Breast epithelium (tissue), 4 donors: ENCODE results near the gene NDUFA7. TPM values are rescaled to one million over a fixed set of nuclear protein-coding genes. Genes with fewer than 3 reads are reported as not detected.
"Not testable (repeated sequence)": the region's sequence is repeated elsewhere in the genome, so short reads cannot be mapped to it uniquely, and the experiment has no call there.

Experiments used
- DNase-seq, 2 donors: peaks; one replicate each; pipeline ENCODE4 v3.0.0-alpha.2; 2019; ENCODE audit warnings: low spot score in 2 of 2
- H3K27ac ChIP-seq, 2 donors: fragments of 200-600 bp; sonication (generic) in 1 of 2; one replicate each; pipeline ENCODE4 v1.5.1; 2016 to 2019; ENCODE audit warnings: mild to moderate bottlenecking in 1 of 2
- H3K27me3 ChIP-seq, 2 donors: fragments of 200-600 bp; sonication (generic) in 1 of 2; one replicate each; pipeline versions ENCODE4 v1.5.1 to v1.6.0; 2017 to 2019; ENCODE audit warnings: control low read depth in 1 of 2, mild to moderate bottlenecking in 1 of 2
- H3K36me3 ChIP-seq: fragments of 200-600 bp; one replicate; pipeline ENCODE4 v1.5.1; 2019
- H3K4me1 ChIP-seq, 2 donors: fragments of 200-600 bp; sonication (generic); one replicate each; pipeline ENCODE4 v1.5.1; 2016 to 2019; ENCODE audit warnings: control low read depth in 1 of 2
- H3K4me3 ChIP-seq, 3 donors: fragments of 200-600 bp; sonication (generic); 1 replicate in 2 of 3; 2 replicates in 1 of 3; pipeline ENCODE4 v1.5.1; 2016 to 2019; ENCODE audit warnings: mild to moderate bottlenecking in 3 of 3, moderate library complexity in 2 of 3
- H3K9me3 ChIP-seq, 2 donors: fragments of 200-600 bp; sonication (generic) in 1 of 2; one replicate each; pipeline ENCODE4 v1.5.1; 2016 to 2019; ENCODE audit warnings: control low read depth in 1 of 2
- POLR2A ChIP-seq: fragments of 450-650 bp; IDR thresholded peaks from one replicate; pipeline ENCODE4 v1.6.1; 2016; ENCODE audit warnings: antibody characterized with exemption, mild to moderate bottlenecking, moderate library complexity
- POLR2AphosphoS5 ChIP-seq, 3 donors: sonication (generic); formaldehyde crosslinking; IDR thresholded peaks; one replicate each; pipeline ENCODE4 v1.6.1; 2017; ENCODE audit warnings: antibody characterized with exemption in 3 of 3
- intact Hi-C: fragments of 100-400 bp; cut with DNase I; formaldehyde crosslinking; loops from one replicate; pipeline ENCODE4 v1.15.1; 2023; ENCODE audit warnings: low total_unique reads
- total RNA-seq, 3 donors: library from RNA; depleted of rRNA; stranded (reverse); fragments of >200 nt; gene quantifications; one replicate each; pipeline ENCODE4 v1.1.0, GENCODE V29; 2016
- TF ChIP-seq, protein P1 (sequence below), 3 donors: fragments of 450-650 bp; IDR thresholded peaks; one replicate each; pipeline ENCODE4 v1.5.1; 2016 to 2017; ENCODE audit warnings: antibody characterized with exemption in 3 of 3, mild to moderate bottlenecking in 3 of 3, moderate library complexity in 3 of 3

NDUFA7 gene
- total RNA-seq, 3 donors from 2014 or later = 23.2 to 27.5 (median 25.8) TPM

DNA sequence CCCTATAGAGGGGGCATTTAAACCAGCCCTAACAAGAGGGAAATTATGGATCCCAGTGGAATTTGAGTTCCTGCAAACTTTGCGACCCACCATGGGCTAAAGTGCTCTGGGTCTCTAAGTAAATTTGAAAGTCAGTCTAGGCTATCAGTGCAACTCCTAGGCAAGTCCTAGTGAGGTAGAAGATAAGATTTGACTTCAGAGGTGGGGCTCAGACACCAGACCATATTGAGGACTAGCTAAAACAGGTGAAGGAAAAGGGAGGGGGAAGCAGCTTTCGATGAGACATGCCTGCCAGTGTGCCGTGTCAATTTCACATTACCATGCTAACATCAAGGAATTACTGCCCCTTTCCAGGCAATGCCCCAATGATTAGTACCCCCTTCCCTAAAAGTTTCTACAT lies 51.5 kb downstream of the NDUFA7 start:
- Histone ChIP-seq H3K36me3 (no peaks in the 10 kb centered on the region), H3K9me3 (no peaks in the 10 kb centered on the region), H3K27ac (no peak overlapping the region), H3K27me3 (no peaks in the 10 kb centered on the region), H3K4me1 (no peaks in the 10 kb centered on the region), H3K4me3 (no peak overlapping the region)
- intact Hi-C loops = no loop called here
- DNase-seq = peak in 1 of 2 donors; percentile 2
- TF ChIP-seq POLR2A (no peak), POLR2AphosphoS5 (IDR thresholded peaks at IDR 0.05) (no peak)
- TF ChIP-seq, protein P1, sequence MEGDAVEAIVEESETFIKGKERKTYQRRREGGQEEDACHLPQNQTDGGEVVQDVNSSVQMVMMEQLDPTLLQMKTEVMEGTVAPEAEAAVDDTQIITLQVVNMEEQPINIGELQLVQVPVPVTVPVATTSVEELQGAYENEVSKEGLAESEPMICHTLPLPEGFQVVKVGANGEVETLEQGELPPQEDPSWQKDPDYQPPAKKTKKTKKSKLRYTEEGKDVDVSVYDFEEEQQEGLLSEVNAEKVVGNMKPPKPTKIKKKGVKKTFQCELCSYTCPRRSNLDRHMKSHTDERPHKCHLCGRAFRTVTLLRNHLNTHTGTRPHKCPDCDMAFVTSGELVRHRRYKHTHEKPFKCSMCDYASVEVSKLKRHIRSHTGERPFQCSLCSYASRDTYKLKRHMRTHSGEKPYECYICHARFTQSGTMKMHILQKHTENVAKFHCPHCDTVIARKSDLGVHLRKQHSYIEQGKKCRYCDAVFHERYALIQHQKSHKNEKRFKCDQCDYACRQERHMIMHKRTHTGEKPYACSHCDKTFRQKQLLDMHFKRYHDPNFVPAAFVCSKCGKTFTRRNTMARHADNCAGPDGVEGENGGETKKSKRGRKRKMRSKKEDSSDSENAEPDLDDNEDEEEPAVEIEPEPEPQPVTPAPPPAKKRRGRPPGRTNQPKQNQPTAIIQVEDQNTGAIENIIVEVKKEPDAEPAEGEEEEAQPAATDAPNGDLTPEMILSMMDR (IDR thresholded peaks at IDR 0.05) = no peak

DNA sequence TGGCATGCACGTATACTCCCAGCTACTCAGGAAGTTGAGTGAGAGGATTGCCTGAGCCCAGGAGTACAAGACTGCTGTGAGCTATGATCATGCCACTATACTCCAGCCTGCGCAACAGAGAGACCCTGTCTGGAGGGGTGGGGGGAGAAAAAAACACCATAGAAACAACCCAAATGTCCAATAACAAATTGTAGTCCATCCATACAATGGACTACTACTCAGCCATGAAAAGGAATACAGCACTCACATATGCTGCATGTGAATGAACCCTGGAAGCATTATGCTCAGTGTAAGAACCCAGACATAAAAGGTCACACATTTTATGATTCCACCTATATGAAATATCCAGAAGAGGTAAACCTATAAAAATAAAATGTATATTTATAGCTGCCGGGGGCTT lies 55.3 kb downstream of the NDUFA7 start:
- H3K27ac ChIP-seq = no peak overlapping the region
- H3K4me1 ChIP-seq = no peaks in the 10 kb centered on the region
- DNase-seq = no peak
- no peaks in the 10 kb centered on the region for H3K27me3 ChIP-seq
- intact Hi-C loops = no loop called here
- no peaks in the 10 kb centered on the region for H3K36me3 ChIP-seq
- H3K4me3 ChIP-seq = no peak overlapping the region
- TF ChIP-seq POLR2A = no peak
- TF ChIP-seq POLR2AphosphoS5 (IDR thresholded peaks at IDR 0.05) = no peak
- TF ChIP-seq, protein P1 (IDR thresholded peaks at IDR 0.05) = no peak
- H3K9me3 ChIP-seq = no peaks in the 10 kb centered on the region

DNA sequence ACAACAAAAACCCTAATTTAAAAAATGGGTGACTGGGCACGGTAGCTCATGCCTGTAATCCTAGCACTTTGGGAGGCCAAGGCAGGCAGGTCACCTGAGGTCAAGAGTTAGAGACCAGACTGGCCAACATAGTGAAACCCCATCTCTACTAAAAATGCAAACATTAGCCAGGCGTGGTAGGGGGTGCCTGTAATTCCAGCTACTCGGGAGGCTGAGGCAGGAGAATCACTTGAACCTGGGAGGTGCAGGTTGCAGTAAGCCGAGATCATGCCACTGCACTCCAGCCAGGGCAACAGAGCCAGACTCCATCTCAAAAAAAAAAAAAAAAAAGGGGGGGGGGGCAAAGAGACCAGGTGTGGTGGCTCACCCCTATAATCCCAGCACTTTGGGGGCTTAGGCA lies 56.9 kb downstream of the NDUFA7 start:
- H3K27me3 ChIP-seq, H3K4me1 ChIP-seq, H3K9me3 ChIP-seq, H3K36me3 ChIP-seq, intact Hi-C loops, H3K4me3 ChIP-seq, H3K27ac ChIP-seq: not testable (repeated sequence)
- DNase-seq = peak in 1 of 2 donors; percentile 5

GRCh38 chr19:8262431-8262830 lies 58.7 kb downstream of the NDUFA7 start:
- intact Hi-C loops = no loop called here
- H3K27ac ChIP-seq = no peak overlapping the region

GRCh38 chr19:8261881-8262280 lies 59.3 kb downstream of the NDUFA7 start:
- no peak overlapping the region for H3K4me3 ChIP-seq
- TF ChIP-seq POLR2AphosphoS5 (IDR thresholded peaks at IDR 0.05) (no peak), POLR2A (no peak)
- TF ChIP-seq, protein P1 (IDR thresholded peaks at IDR 0.05) = no peak
- no peaks in the 10 kb centered on the region for H3K36me3 ChIP-seq
- H3K27me3 ChIP-seq = no peaks in the 10 kb centered on the region
- no peak overlapping the region for H3K27ac ChIP-seq
- no peaks in the 10 kb centered on the region for H3K9me3 ChIP-seq
- no peaks in the 10 kb centered on the region for H3K4me1 ChIP-seq
- peak in 1 of 2 donors; percentile 38 for DNase-seq
- intact Hi-C loops = no loop called here

More at GRCh38 chr19:8262431-8262830, 58.7 kb downstream of the NDUFA7 start:
- Histone ChIP-seq H3K9me3 (no peaks in the 10 kb centered on the region), H3K27me3 (no peaks in the 10 kb centered on the region), H3K4me3 (no peak overlapping the region), H3K4me1 (no peaks in the 10 kb centered on the region), H3K36me3 (no peaks in the 10 kb centered on the region)
- DNase-seq = peak in 1 of 2 donors; percentile 15
- TF ChIP-seq POLR2AphosphoS5 (IDR thresholded peaks at IDR 0.05) (no peak), POLR2A (no peak)
- TF ChIP-seq, protein P1 (IDR thresholded peaks at IDR 0.05) = no peak

- Histone ChIP-seq H3K4me3 (no peak overlapping the region), H3K4me1 (no peaks in the 10 kb centered on the region), H3K9me3 (no peaks in the 10 kb centered on the region), H3K36me3 (no peaks in the 10 kb centered on the region), H3K27ac (no peak overlapping the region), H3K27me3 (no peaks in the 10 kb centered on the region)
- TF ChIP-seq, protein P1 (IDR thresholded peaks at IDR 0.05) = no peak
- TF ChIP-seq POLR2AphosphoS5 (IDR thresholded peaks at IDR 0.05) = no peak
- no peak for TF ChIP-seq POLR2A
- intact Hi-C loops = no loop called here
- peak in 1 of 2 donors; percentile 42 for DNase-seq
Measured at GRCh38 chr19:8261347-8261746, 59.8 kb downstream of the NDUFA7 start.
